Duodenal mucosa (tissue), 2 donors: ENCODE measurements around the gene AP1M2.

Source experiments
- H3K27ac ChIP-seq: one replicate; pipeline ENCODE4 v1.7.0; 2013; ENCODE audit warnings: low read depth, low read length
- H3K27me3 ChIP-seq, 2 donors: one replicate each; pipeline ENCODE4 v1.7.0; 2013; ENCODE audit warnings: low read length in 2 of 2, control low read depth in 1 of 2; ENCODE audit not compliant: insufficient read depth in 2 of 2, control insufficient read depth in 1 of 2
- H3K36me3 ChIP-seq, 2 donors: one replicate each; pipeline ENCODE4 v1.7.0; 2013; ENCODE audit warnings: low read length in 2 of 2, control low read depth in 1 of 2; ENCODE audit not compliant: insufficient read depth in 2 of 2, control insufficient read depth in 1 of 2
- H3K4me1 ChIP-seq, 2 donors: one replicate each; pipeline ENCODE4 v1.7.0; 2013; ENCODE audit warnings: low read length in 2 of 2, control low read depth in 1 of 2; ENCODE audit not compliant: insufficient read depth in 2 of 2, control insufficient read depth in 1 of 2
- H3K4me3 ChIP-seq, 2 donors: one replicate each; pipeline ENCODE4 v1.7.0; 2013; ENCODE audit warnings: low read length in 2 of 2, low read depth in 1 of 2
- H3K9ac ChIP-seq, 2 donors: one replicate each; pipeline ENCODE4 v1.7.0; 2013; ENCODE audit warnings: low read length in 2 of 2, low read depth in 1 of 2
- H3K9me3 ChIP-seq, 2 donors: one replicate each; pipeline ENCODE4 v1.7.0; 2013; ENCODE audit warnings: low read length in 2 of 2, control low read depth in 1 of 2; ENCODE audit not compliant: control insufficient read depth in 1 of 2

The AP1M2 gene

DNA sequence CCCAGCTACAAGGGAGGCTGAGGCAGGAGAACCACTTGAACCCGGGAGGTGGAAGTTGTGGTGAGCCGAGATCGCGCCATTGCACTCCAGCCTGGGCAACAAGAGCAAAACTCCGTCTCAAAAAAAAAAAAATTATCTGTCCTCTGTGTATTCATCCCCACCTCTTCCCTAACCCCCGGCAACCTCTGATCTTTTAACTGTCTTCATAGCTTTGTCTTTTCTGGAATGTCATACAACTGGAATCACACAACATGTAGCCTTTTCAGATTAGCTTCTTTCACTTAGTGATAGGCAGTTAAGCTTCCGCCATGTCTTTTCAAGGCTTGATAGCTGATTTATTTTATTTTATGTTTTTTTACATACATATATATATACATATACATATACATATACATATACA lies 61.5 kb downstream of the AP1M2 start:
- H3K4me3 ChIP-seq: no peak overlapping the region
- no peaks in the 10 kb centered on the region for H3K4me1 ChIP-seq
- H3K9ac ChIP-seq: no peak overlapping the region
- peaks cover 0 to 9% of the 10 kb centered on the region in 2 donors for H3K27me3 ChIP-seq
- no peaks in the 10 kb centered on the region for H3K36me3 ChIP-seq
- no peak overlapping the region for H3K27ac ChIP-seq
- no peaks in the 10 kb centered on the region for H3K9me3 ChIP-seq

GRCh38 chr19:10523135-10523636 lies 63.9 kb downstream of the AP1M2 start:
- Histone ChIP-seq H3K27ac (no peak overlapping the region), H3K9ac (no peak overlapping the region), H3K36me3 (no peaks in the 10 kb centered on the region), H3K4me3 (no peak overlapping the region), H3K4me1 (peaks cover 0 to 8% of the 10 kb centered on the region in 2 donors), H3K9me3 (no peaks in the 10 kb centered on the region), H3K27me3 (peaks cover 19 to 27% of the 10 kb centered on the region in 2 donors)
